ENCODE results near the gene ACIN1.

ACIN1 gene

DNA sequence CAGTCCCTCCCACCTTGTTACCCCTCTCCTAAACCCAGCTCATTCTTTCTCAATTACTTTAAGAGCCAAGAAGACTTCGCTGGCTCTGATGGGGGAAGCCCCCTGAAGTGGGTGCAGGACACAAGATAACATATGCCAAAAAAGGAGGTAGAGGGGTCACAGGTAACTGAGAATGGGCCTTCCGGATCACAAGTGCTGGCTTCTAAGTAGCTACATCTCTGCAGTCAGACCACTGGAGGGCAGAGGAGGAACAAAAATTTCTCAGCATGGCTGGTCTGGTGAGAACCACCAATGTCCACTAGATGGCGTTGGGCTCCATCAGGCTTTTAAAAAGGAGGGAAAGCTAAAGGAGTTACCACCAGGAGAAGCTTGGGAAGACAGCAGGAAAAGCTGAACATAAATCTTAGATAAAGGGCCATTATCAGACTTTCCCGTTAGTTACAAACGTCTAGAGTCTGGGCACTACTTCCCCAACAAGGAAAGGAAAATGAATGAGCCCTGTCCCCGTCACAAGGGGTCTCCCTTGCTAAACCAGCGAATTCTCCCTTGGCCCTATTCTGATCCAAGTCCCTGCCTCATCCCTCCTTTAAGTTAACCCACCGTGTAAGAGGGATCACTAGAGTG is 26.0 kb downstream of the ACIN1 start:
- H4K20me1 ChIP-seq (ENCODE audit: low read depth, low read length), result peaks cover 9% of the 10 kb centered on the region; the same call in 1 of the 2 replicates
- no peak for TF ChIP-seq EZH2phosphoT487 (conservative IDR thresholded peaks at IDR 0.05; ENCODE audit: low read length)
- TF ChIP-seq, protein P1, sequence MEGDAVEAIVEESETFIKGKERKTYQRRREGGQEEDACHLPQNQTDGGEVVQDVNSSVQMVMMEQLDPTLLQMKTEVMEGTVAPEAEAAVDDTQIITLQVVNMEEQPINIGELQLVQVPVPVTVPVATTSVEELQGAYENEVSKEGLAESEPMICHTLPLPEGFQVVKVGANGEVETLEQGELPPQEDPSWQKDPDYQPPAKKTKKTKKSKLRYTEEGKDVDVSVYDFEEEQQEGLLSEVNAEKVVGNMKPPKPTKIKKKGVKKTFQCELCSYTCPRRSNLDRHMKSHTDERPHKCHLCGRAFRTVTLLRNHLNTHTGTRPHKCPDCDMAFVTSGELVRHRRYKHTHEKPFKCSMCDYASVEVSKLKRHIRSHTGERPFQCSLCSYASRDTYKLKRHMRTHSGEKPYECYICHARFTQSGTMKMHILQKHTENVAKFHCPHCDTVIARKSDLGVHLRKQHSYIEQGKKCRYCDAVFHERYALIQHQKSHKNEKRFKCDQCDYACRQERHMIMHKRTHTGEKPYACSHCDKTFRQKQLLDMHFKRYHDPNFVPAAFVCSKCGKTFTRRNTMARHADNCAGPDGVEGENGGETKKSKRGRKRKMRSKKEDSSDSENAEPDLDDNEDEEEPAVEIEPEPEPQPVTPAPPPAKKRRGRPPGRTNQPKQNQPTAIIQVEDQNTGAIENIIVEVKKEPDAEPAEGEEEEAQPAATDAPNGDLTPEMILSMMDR (IDR thresholded peaks at IDR 0.05; ENCODE audit: insufficient read depth, low read length, poor library complexity, severe bottlenecking), result peak; percentile 100
- peaks cover 38% of the 10 kb centered on the region for H3K79me2 ChIP-seq (ENCODE audit: insufficient read depth, low read length)
- no peaks in the 10 kb centered on the region for H3K9me3 ChIP-seq (ENCODE audit: insufficient read depth, low read length)
- no peaks in the 10 kb centered on the region for H3K9me2 ChIP-seq (replicated peaks; ENCODE audit: insufficient read depth, low read length)
- H3K27ac ChIP-seq (ENCODE audit: low read depth, low read length), result no peak overlapping the region
- H3K4me3 ChIP-seq (ENCODE audit: insufficient read depth, low read length, poor library complexity, severe bottlenecking), result no peak overlapping the region
- H3F3A ChIP-seq (ENCODE audit: insufficient read depth), result peaks cover 11% of the 10 kb centered on the region
- H3K27me3 ChIP-seq (ENCODE audit: low read length), result no peaks in the 10 kb centered on the region
- H3K9ac ChIP-seq (ENCODE audit: low read length), result peak overlapping the region; percentile 9; the same call in 1 of the 2 replicates
- peaks cover 28% of the 10 kb centered on the region for H3K36me3 ChIP-seq (ENCODE audit: low read length)
- no peak overlapping the region for H2AFZ ChIP-seq (ENCODE audit: low read depth, low read length, severe bottlenecking)
- peak overlapping the region; percentile 42 for H3K4me2 ChIP-seq (ENCODE audit: low read depth, low read length, poor library complexity, severe bottlenecking)

DNA sequence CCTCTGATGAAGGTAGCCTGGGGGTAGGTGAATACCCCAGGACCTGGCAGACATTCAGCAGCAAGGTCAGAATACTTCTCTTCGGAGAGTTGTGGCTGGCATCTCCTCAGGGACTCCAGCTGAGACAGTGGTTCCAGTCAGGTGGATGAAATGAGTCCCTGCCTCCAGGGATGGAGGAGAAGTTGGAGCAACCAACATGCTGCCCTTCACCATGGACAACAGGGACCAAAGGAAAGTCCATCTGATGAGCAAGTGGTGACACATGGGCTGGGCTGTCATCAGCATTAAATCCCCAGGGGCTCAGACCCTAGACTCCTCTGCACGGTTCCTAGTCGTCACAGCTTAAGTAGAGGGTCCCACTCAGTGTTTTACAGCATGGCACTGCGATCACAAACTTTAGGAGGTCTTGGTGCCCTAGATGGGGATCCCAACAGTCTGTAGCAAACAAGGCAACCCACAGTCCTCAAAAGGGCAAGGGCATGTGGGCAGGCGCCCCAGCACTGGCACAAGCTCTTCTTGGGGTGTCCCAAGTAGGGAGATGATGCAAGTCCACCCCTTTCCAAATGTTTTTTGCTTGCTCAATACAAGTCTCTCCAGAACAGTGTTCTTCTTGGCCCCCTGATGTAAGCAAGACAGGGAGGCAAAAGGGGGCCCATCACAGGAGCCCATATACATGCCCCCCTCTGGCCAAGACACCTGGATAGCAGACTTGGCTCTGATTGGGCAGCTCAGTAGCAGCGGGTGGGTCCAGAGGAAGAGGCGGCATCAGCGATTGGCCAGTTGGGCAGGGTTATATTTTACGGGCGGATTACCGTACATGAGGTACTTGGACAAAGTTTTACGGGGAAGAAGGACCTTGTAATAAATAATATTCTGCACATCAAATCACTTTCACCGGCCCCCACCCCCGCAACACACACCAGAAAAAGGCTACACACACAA is 26.8 kb downstream of the ACIN1 start:
- Histone ChIP-seq H3K4me2 (ENCODE audit: low read depth, low read length, poor library complexity, severe bottlenecking) (peak overlapping the region; percentile 40), H3K36me3 (ENCODE audit: low read length) (peaks cover 36% of the 10 kb centered on the region), H3K9me3 (ENCODE audit: insufficient read depth, low read length) (no peaks in the 10 kb centered on the region), H3K27ac (ENCODE audit: low read depth, low read length) (no peak overlapping the region), H2AFZ (ENCODE audit: low read depth, low read length, severe bottlenecking) (no peak overlapping the region), H4K20me1 (ENCODE audit: low read depth, low read length) (peaks cover 9% of the 10 kb centered on the region; the same call in 1 of the 2 replicates), H3F3A (ENCODE audit: insufficient read depth) (peaks cover 11% of the 10 kb centered on the region), H3K27me3 (ENCODE audit: low read length) (no peaks in the 10 kb centered on the region), H3K9ac (ENCODE audit: low read length) (peak overlapping the region; percentile 9; the same call in 1 of the 2 replicates), H3K9me2 (replicated peaks; ENCODE audit: insufficient read depth, low read length) (no peaks in the 10 kb centered on the region), H3K4me3 (ENCODE audit: insufficient read depth, low read length, poor library complexity, severe bottlenecking) (no peak overlapping the region), H3K79me2 (ENCODE audit: insufficient read depth, low read length) (peaks cover 38% of the 10 kb centered on the region)
- TF ChIP-seq EZH2phosphoT487 (conservative IDR thresholded peaks at IDR 0.05; ENCODE audit: low read length), result no peak
- TF ChIP-seq, protein P1 (IDR thresholded peaks at IDR 0.05; ENCODE audit: insufficient read depth, low read length, poor library complexity, severe bottlenecking), result no peak

DNA sequence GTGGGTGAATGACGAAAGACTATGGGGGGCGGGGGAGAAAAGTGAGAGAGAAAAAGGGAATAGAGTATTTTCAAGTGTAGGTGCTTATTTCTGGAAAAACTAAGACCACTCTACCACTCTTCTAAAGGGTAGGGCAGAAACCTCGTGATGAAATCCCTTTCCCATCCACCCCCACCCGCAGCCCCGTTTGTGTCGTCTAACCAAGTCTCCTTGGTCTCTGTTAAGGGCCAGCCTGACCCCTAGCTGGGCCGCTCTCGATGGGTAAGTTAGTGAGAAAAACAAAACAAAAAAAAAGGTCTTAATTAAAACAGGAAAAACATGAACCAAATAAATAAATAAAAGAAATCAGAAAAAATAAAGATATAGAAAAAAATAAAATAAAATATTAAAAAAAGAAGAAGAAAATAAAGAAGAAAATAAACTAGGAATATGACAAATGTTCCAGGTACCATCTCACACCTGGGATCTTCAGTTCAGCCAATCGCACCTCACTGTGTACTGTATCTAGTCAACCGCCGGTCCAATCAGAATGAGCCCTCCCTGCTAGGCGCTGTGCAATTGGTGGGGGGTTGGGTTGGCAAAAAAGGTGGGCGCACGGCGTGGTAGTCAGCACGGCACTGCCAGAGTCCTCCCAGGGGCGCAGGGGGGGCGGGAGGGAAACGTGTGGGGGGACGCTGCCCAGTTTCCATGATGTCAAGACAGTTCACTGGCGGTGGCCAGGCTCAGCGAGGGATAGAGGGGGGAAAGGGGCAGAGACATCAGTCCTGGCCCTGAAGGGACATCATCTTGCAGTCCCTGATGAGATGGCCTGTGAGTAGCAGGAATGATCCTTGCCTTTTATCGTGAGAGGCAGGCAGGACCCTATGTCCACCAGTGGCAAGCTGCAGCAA is 27.8 kb downstream of the ACIN1 start:
- H3K9me3 ChIP-seq (ENCODE audit: insufficient read depth, low read length), result no peaks in the 10 kb centered on the region
- no peaks in the 10 kb centered on the region for H3K27me3 ChIP-seq (ENCODE audit: low read length)
- peaks cover 9% of the 10 kb centered on the region; the same call in 1 of the 2 replicates for H4K20me1 ChIP-seq (ENCODE audit: low read depth, low read length)
- no peak overlapping the region for H3K9ac ChIP-seq (ENCODE audit: low read length)
- H3K4me2 ChIP-seq (ENCODE audit: low read depth, low read length, poor library complexity, severe bottlenecking), result no peak overlapping the region
- H3K4me3 ChIP-seq (ENCODE audit: insufficient read depth, low read length, poor library complexity, severe bottlenecking), result no peak overlapping the region
- TF ChIP-seq, protein P1 (IDR thresholded peaks at IDR 0.05; ENCODE audit: insufficient read depth, low read length, poor library complexity, severe bottlenecking), result no peak
- no peak for TF ChIP-seq EZH2phosphoT487 (conservative IDR thresholded peaks at IDR 0.05; ENCODE audit: low read length)
- no peak overlapping the region for H2AFZ ChIP-seq (ENCODE audit: low read depth, low read length, severe bottlenecking)
- peaks cover 3% of the 10 kb centered on the region; the same call in 1 of the 2 replicates for H3F3A ChIP-seq (ENCODE audit: insufficient read depth)
- peaks cover 38% of the 10 kb centered on the region for H3K79me2 ChIP-seq (ENCODE audit: insufficient read depth, low read length)
- no peak overlapping the region for H3K27ac ChIP-seq (ENCODE audit: low read depth, low read length)
- no peaks in the 10 kb centered on the region for H3K9me2 ChIP-seq (replicated peaks; ENCODE audit: insufficient read depth, low read length)
- peaks cover 42% of the 10 kb centered on the region for H3K36me3 ChIP-seq (ENCODE audit: low read length)
